ENCODE data around the gene SEMA4B. TPM values are rescaled to one million over a fixed set of nuclear protein-coding genes. Genes with fewer than 3 reads are reported as not detected.
"Not testable (repeated sequence)": the region's sequence is repeated elsewhere in the genome, so short reads cannot be mapped to it uniquely, and the experiment has no call there.

SEMA4B gene
- total RNA-seq, 4 donors from 2014 or later, result 89.2 to 151 (median 106) TPM

DNA sequence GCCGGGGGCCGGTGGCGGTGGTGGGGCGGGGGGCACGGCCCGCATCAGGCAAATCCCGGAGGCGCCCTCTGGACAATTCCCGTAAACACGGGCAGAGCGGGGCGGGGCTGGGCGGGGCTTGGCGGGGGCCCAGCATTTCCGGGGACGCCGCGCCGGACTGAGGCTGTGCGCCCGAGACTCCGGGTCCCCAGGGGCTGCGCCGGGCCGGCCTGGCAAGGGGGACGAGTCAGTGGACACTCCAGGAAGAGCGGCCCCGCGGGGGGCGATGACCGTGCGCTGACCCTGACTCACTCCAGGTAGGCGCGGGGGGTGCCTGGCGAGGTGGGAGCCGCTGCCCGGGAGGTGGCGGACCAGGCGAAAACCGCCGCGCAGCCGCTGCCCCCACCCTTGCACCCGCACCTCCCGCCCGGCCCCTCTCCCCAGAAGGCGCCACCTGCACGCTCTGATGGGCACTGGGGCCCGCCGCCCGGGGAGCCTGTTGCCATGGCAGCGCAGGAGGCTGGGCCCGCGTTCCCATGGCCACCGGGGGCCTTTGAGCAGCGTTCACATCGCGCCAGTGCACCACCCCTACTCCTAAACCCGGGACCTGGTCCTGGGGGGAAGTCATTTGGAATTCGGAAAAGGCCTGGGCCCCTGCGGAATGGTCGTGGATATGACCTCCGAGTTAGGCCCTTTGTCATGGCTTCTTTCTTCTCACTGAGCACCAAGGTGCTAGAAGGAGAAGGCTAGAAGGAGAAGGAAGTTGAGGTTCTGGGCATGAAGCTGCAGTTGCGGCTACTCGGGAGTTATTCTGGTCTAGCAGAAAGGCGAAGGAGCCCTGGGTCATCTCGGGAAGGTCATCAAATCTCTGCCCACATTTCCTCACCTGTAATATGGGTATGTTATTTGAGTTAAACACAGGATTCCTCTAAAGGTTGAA is 16.1 kb upstream of the SEMA4B start:
- WGBS, 2 donors, result 13 to 21% methylated on average over 12 to 24 of the region's 67 CpGs
- intact Hi-C loops (cut with DNase I; ENCODE audit: low total_unique reads), result no loop called here
- H3K4me3 ChIP-seq (ENCODE audit: low read depth, poor library complexity, severe bottlenecking), result peak overlapping the region; percentile 61
- DNase-seq (ENCODE audit: low spot score in 2 of 2), result peak in 1 of 2 donors; percentile 92
- TF ChIP-seq, protein P1, sequence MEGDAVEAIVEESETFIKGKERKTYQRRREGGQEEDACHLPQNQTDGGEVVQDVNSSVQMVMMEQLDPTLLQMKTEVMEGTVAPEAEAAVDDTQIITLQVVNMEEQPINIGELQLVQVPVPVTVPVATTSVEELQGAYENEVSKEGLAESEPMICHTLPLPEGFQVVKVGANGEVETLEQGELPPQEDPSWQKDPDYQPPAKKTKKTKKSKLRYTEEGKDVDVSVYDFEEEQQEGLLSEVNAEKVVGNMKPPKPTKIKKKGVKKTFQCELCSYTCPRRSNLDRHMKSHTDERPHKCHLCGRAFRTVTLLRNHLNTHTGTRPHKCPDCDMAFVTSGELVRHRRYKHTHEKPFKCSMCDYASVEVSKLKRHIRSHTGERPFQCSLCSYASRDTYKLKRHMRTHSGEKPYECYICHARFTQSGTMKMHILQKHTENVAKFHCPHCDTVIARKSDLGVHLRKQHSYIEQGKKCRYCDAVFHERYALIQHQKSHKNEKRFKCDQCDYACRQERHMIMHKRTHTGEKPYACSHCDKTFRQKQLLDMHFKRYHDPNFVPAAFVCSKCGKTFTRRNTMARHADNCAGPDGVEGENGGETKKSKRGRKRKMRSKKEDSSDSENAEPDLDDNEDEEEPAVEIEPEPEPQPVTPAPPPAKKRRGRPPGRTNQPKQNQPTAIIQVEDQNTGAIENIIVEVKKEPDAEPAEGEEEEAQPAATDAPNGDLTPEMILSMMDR (IDR thresholded peaks at IDR 0.05), result no peak
- no peak for TF ChIP-seq POLR2A (IDR thresholded peaks at IDR 0.05)

DNA sequence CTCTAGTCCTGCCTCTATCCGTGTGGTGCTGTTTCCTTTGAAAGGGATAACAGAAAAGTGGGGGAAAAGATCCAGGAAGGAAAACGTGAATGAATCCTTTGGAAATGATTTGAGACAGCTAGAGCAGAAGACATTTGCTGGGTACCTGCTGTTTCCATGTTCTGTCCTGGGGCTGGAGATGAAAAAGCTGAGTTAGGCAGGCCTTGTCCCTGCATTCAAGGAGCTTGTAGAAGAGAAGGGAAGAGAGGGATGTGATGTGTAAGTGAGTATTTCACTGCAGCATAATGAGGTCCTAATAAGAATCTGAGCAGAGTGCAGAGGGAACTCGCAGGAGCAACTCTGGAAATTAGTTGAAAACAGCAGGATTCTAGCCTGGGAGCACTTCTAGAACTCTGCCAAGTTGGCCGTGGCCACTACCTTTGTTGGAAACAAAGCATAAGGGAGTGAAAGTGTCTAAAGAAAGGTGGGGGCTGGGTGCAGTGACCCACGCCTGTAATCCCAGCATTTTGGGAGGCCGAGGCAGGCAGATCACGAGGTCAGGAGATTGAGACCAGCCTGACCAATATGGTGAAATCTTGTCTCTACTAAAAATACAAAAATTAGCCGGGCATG is 13.8 kb upstream of the SEMA4B start:
- 52 to 57% methylated on average over 8 of the region's 8 CpGs for WGBS, 2 donors
- DNase-seq (ENCODE audit: low spot score in 2 of 2), result no peak
- H3K4me3 ChIP-seq (ENCODE audit: low read depth, poor library complexity, severe bottlenecking), result no peak overlapping the region
- intact Hi-C loops (cut with DNase I; ENCODE audit: low total_unique reads), result no loop called here
- no peak for TF ChIP-seq POLR2A (IDR thresholded peaks at IDR 0.05)
- TF ChIP-seq, protein P1 (IDR thresholded peaks at IDR 0.05), result no peak

DNA sequence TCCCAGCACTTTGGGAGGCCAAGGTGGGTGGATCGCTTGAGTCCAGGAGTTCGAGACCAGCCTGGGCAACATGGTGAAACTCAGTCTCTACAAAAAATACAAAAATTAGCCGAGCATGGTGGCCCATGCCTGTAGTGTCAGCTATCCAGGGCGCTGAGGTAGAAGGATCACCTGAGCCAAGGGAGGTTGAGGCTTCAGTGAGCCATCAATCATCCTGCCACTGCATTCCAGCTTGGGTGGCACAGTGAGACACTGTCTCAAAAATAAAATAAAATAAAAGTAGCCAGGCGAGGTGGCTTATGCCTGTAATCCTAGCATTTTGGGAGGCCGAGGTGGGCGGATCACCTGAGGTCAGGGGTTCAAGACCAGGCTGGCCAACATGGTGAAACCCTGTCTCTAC is 13.1 kb upstream of the SEMA4B start:
- intact Hi-C loops (cut with DNase I; ENCODE audit: low total_unique reads), result not testable (repeated sequence)
- WGBS, 2 donors, result 87 to 90% methylated on average over 7 of the region's 7 CpGs

DNA sequence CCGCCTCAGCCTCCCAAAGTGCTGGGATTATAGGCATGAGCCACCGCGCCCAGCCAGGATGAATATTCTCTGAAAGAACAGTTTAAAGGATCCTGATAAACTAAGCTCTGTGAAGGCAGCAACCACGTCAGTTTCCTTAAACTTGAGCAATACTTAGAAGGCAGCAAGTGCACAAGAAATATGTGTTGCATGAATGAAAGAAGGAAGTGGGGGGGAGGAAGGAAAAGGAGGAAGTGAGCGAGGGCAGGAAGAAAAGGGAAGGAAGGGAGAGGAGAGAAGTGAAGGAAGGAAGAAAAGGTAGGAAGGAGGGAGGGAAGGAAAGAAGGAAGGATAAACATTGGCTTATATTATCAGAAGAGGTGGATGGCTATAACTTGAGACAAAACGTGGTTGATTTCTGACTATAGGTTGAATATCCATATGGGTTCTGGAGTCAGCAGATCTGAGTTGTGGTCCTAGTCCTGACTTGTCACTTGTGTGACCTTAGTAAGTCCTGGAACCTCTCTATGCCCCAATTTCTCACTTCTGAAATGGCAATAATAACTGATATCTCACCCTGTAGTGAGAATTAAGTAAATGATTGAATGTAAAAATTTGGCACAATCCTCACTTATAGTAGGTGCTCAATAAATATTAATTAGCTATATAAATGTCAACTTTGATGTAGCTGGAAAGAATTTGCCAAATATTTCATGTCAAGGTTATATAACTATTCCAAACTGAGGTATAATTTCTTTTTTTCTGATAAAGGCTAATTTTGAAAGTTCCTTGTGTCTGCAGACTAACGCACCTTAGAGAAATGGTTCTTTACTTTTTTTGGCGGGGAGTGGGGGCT is 12.0 kb upstream of the SEMA4B start:
- 64 to 69% methylated on average over 8 of the region's 8 CpGs for WGBS, 2 donors

More for the DNA sequence above, 13.1 kb upstream of the SEMA4B start:
- not testable (repeated sequence) for DNase-seq (ENCODE audit: low spot score in 2 of 2); H3K4me3 ChIP-seq (ENCODE audit: low read depth, poor library complexity, severe bottlenecking)

DNA sequence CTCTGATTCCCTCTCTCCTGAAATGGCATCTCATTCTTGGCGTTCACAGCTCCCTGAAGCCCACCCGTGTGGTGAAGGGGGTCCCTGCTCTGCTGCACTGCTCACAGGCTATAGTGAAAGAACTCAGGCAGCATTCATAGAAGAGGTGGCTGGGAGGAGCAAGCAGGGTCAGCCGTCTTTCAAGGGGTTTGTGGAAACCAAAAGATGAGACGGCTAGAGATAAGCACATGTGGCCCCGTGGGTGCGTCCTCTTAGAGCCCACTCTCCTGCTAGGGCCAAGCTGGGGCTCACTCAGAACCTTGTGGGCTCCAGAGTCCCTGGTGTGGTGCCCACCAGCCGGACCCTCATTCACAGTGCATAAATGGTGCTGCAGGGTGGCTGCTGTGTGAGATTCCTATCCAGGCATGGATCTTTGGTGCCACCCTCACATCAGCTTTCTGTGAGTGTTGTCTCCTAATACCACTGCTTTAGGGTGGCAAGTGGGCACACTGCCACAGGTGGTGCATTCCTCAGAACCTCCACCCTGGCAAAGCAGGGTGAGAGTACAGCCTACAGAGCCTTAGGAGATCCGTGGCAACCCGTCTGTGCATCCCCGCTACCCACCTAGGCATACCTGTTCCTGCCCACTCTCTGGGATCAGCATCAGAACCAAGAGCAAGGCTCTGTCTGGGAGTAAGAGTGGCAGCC is 11.2 kb upstream of the SEMA4B start:
- intact Hi-C loops (cut with DNase I; ENCODE audit: low total_unique reads), result no loop called here
- DNase-seq (ENCODE audit: low spot score in 2 of 2), result no peak
- WGBS, 2 donors, result 67 to 69% methylated on average over 7 to 10 of the region's 10 CpGs
- H3K4me3 ChIP-seq (ENCODE audit: low read depth, poor library complexity, severe bottlenecking), result no peak overlapping the region
- TF ChIP-seq, protein P1 (IDR thresholded peaks at IDR 0.05), result no peak
- TF ChIP-seq POLR2A (IDR thresholded peaks at IDR 0.05), result no peak

More for the DNA sequence above, 12.0 kb upstream of the SEMA4B start:
- H3K4me3 ChIP-seq (ENCODE audit: low read depth, poor library complexity, severe bottlenecking), result no peak overlapping the region
- DNase-seq (ENCODE audit: low spot score in 2 of 2), result no peak
- TF ChIP-seq, protein P1 (IDR thresholded peaks at IDR 0.05), result no peak
- TF ChIP-seq POLR2A (IDR thresholded peaks at IDR 0.05), result no peak
- intact Hi-C loops (cut with DNase I; ENCODE audit: low total_unique reads), result no loop called here

Data from lower leg skin (tissue), 4 donors.